ENCODE measurements around the gene XPO1.
"Not testable (repeated sequence)": the region's sequence is repeated elsewhere in the genome, so short reads cannot be mapped to it uniquely, and the experiment has no call there.

The XPO1 gene

DNA sequence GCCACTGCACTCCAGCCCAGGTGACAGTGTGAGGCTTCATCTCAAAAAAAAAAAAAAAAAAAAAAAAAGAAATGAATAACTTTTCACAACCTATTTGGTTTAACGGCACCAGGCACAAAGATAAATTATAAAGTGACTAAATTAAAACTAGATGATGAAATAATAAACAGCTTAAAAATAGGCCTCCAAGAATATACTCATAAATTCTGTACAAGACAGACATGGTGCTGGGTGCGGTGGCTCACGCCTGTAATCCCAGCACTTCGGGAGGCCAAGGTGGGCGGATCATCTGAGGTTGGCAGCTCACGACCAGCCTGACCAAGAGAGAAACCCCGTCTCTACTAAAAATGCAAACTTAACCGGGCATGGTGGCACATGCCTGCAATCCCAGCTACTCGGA is 87.0 kb downstream of the XPO1 start:
- Histone ChIP-seq H3K36me3 (peaks cover 8 to 85% (median 70%) of the 10 kb centered on the region in 11 experiments; a peak in 21 of 22 replicates), H3K4me1 (peaks cover 0 to 32% (median 23%) of the 10 kb centered on the region in 10 experiments; a peak in 14 of 20 replicates), H3K9ac (no peak overlapping the region), H3K9me3 (replicated peaks in 1 of 11) (peaks cover 0 to 67% (median 49%) of the 10 kb centered on the region in 11 experiments; a peak in 19 of 22 replicates), H3K4me3 (0 out of 20 replicates have a peak overlapping the region, but pooled peaks of 1 of the 10 experiments have one; percentile 5), H3K4me2 (no peak overlapping the region), H3K27me3 (no peaks in the 10 kb centered on the region), H3K27ac (no peak overlapping the region), H4K20me1 (peaks cover 37 to 100% (median 85%) of the 10 kb centered on the region in 11 experiments; a peak in 20 of 22 replicates)
- TF ChIP-seq Cebpa-rat (IDR thresholded peaks at IDR 0.05): no peak

DNA sequence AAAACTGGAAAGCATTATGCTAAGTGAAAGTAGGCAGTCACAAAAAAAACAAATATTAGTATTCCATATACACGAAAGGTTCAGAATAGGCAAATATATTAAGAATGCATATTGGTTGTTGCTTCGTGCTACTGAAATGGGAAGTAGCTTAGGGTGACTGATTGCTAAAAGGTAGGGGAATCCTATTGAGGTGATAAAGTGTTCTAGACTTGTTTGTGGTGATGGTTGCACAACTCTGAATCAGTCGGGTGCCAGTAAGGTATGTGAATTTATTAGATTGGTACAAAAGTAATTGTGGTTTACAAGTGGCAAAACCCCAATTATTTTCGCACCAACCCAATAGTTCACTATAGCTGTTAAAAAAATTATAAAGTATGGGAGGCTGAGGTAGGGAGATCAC is 88.0 kb downstream of the XPO1 start:
- Histone ChIP-seq H3K27ac (no peak overlapping the region), H3K4me2 (no peak overlapping the region), H3K4me3 (no peak overlapping the region), H3K4me1 (peaks cover 0 to 33% (median 23%) of the 10 kb centered on the region in 10 experiments; a peak in 14 of 20 replicates), H3K9me3 (replicated peaks in 1 of 11) (peaks cover 0 to 71% (median 49%) of the 10 kb centered on the region in 11 experiments; a peak in 19 of 22 replicates), H4K20me1 (peaks cover 37 to 100% (median 85%) of the 10 kb centered on the region in 11 experiments; a peak in 20 of 22 replicates), H3K27me3 (no peaks in the 10 kb centered on the region), H3K9ac (no peak overlapping the region), H3K36me3 (peaks cover 5 to 87% (median 66%) of the 10 kb centered on the region in 11 experiments; a peak in 21 of 22 replicates)
- TF ChIP-seq Cebpa-rat (IDR thresholded peaks at IDR 0.05): no peak

GRCh38 chr2:61448229-61448628 is 89.9 kb downstream of the XPO1 start:
- peak overlapping the region in 4 of 11 experiments; percentile 48 to 58 (median 52); a peak in 6 of 22 replicates for H3K4me2 ChIP-seq

GRCh38 chr2:61446971-61447370 is 91.2 kb downstream of the XPO1 start:
- not testable (repeated sequence) for H3K27me3 ChIP-seq, H3K4me3 ChIP-seq, H3K27ac ChIP-seq, H3K9ac ChIP-seq
- Histone ChIP-seq H3K9me3 (replicated peaks in 1 of 11) (peaks cover 0 to 53% (median 34%) of the 10 kb centered on the region in 11 experiments; a peak in 19 of 22 replicates), H4K20me1 (peaks cover 43 to 100% (median 87%) of the 10 kb centered on the region in 11 experiments), H3K4me2 (peak overlapping the region in 6 of 11 experiments; percentile 0 to 58 (median 49); a peak in 10 of 22 replicates), H3K4me1 (peaks cover 15 to 53% (median 41%) of the 10 kb centered on the region in 10 experiments), H3K36me3 (peaks cover 0 to 77% (median 48%) of the 10 kb centered on the region in 11 experiments; a peak in 21 of 22 replicates)

More at GRCh38 chr2:61448229-61448628, 89.9 kb downstream of the XPO1 start:
- Histone ChIP-seq H3K9ac (no peak overlapping the region), H3K9me3 (replicated peaks in 1 of 11) (peaks cover 0 to 65% (median 47%) of the 10 kb centered on the region in 11 experiments; a peak in 19 of 22 replicates), H3K36me3 (peaks cover 0 to 89% (median 60%) of the 10 kb centered on the region in 11 experiments; a peak in 21 of 22 replicates), H4K20me1 (peaks cover 36 to 100% (median 85%) of the 10 kb centered on the region in 11 experiments), H3K27ac (no peak overlapping the region), H3K27me3 (no peaks in the 10 kb centered on the region), H3K4me3 (no peak overlapping the region), H3K4me1 (peaks cover 8 to 40% (median 30%) of the 10 kb centered on the region in 10 experiments)
- no peak for TF ChIP-seq Cebpa-rat (IDR thresholded peaks at IDR 0.05)

- Histone ChIP-seq H3K4me1 (peaks cover 42 to 73% (median 64%) of the 10 kb centered on the region in 10 experiments), H3K4me3 (no peak overlapping the region), H3K27ac (peak overlapping the region in 4 of 11 experiments; percentile 5 to 46 (median 20); a peak in 5 of 22 replicates), H4K20me1 (peaks cover 69 to 100% (median 98%) of the 10 kb centered on the region in 11 experiments), H3K36me3 (peaks cover 9 to 62% (median 41%) of the 10 kb centered on the region in 11 experiments; a peak in 18 of 22 replicates), H3K9ac (no peak overlapping the region), H3K4me2 (peak overlapping the region in 6 of 11 experiments; percentile 9 to 82 (median 54); a peak in 11 of 22 replicates), H3K9me3 (replicated peaks in 1 of 11) (peaks cover 0 to 43% (median 27%) of the 10 kb centered on the region in 11 experiments; a peak in 19 of 22 replicates), H3K27me3 (no peaks in the 10 kb centered on the region)
- no peak for TF ChIP-seq Cebpa-rat (IDR thresholded peaks at IDR 0.05)
Observed at GRCh38 chr2:61443342-61444041, 94.7 kb downstream of the XPO1 start.

- Histone ChIP-seq H3K9ac (no peak overlapping the region), H3K4me1 (peaks cover 30 to 92% (median 56%) of the 10 kb centered on the region in 10 experiments), H4K20me1 (peaks cover 67 to 100% (median 96%) of the 10 kb centered on the region in 11 experiments), H3K36me3 (peaks cover 7 to 68% (median 35%) of the 10 kb centered on the region in 11 experiments; a peak in 18 of 22 replicates), H3K4me2 (peak overlapping the region; percentile 5 to 63 (median 39); a peak in 14 of 22 replicates), H3K27me3 (no peaks in the 10 kb centered on the region), H3K9me3 (replicated peaks in 1 of 11) (peaks cover 5 to 67% (median 48%) of the 10 kb centered on the region in 11 experiments; a peak in 21 of 22 replicates), H3K4me3 (no peak overlapping the region), H3K27ac (peak overlapping the region in 6 of 11 experiments; percentile 9 to 50 (median 28); a peak in 8 of 22 replicates)
- TF ChIP-seq Cebpa-rat (IDR thresholded peaks at IDR 0.05): no peak
Observed at GRCh38 chr2:61439241-61440002, 98.7 kb downstream of the XPO1 start.

- H3K4me2 ChIP-seq: peak overlapping the region in 2 of 11 experiments; percentile 39 to 47; a peak in 2 of 22 replicates
- TF ChIP-seq Cebpa-rat (IDR thresholded peaks at IDR 0.05): no peak
- H3K4me3 ChIP-seq: no peak overlapping the region
- peak overlapping the region in 2 of 11 experiments; percentile 10 to 30; a peak in 1 of 22 replicates for H3K27ac ChIP-seq
- peaks cover 5 to 62% (median 48%) of the 10 kb centered on the region in 11 experiments; a peak in 21 of 22 replicates for H3K9me3 ChIP-seq (replicated peaks in 1 of 11)
- no peak overlapping the region for H3K9ac ChIP-seq
- H3K27me3 ChIP-seq: no peaks in the 10 kb centered on the region
- H4K20me1 ChIP-seq: peaks cover 71 to 100% (median 96%) of the 10 kb centered on the region in 11 experiments
- peaks cover 7 to 60% (median 32%) of the 10 kb centered on the region in 11 experiments; a peak in 18 of 22 replicates for H3K36me3 ChIP-seq
- H3K4me1 ChIP-seq: peaks cover 34 to 92% (median 54%) of the 10 kb centered on the region in 10 experiments
Observed at GRCh38 chr2:61438670-61439069, 99.5 kb downstream of the XPO1 start.

GRCh38 chr2:61437170-61437569 is 101.0 kb downstream of the XPO1 start:
- H3K9me3 ChIP-seq (replicated peaks in 1 of 11): peaks cover 5 to 61% (median 48%) of the 10 kb centered on the region in 11 experiments; a peak in 21 of 22 replicates
- peaks cover 74 to 100% (median 96%) of the 10 kb centered on the region in 11 experiments for H4K20me1 ChIP-seq
- H3K27ac ChIP-seq: no peak overlapping the region
- H3K4me2 ChIP-seq: peak overlapping the region in 1 of 11 experiments; percentile 49; a peak in 1 of 22 replicates
- no peak overlapping the region for H3K4me3 ChIP-seq
- no peak for TF ChIP-seq Cebpa-rat (IDR thresholded peaks at IDR 0.05)
- H3K4me1 ChIP-seq: peaks cover 20 to 83% (median 44%) of the 10 kb centered on the region in 10 experiments
- no peaks in the 10 kb centered on the region for H3K27me3 ChIP-seq
- H3K9ac ChIP-seq: no peak overlapping the region
- H3K36me3 ChIP-seq: peaks cover 7 to 63% (median 40%) of the 10 kb centered on the region in 11 experiments; a peak in 19 of 22 replicates

Measured in BLaER1 treated with 17β-estradiol and CSF1 and Interleukin-3, amounts not matched to agents 10 nM and 100 nM (cell line).